HepG2 (cell line): ENCODE data around the gene DPEP3. TPM values are rescaled to one million over a fixed set of nuclear protein-coding genes. Genes with fewer than 3 reads are reported as not detected.

ENCODE experiments used
- ATAC-seq: fragments of 200-7000 bp; cut with Tn5 transposase; 3 replicates; pipeline ENCODE4 v1.9.1; 2020; ENCODE audit warnings: mild to moderate bottlenecking, moderate library complexity
- BruUV-seq: library from RNA; stranded (reverse); fragments of 400-500 nt; replicated peaks from 2 replicates; lab custom pipeline; 2021; lab: Mats Ljungman, UMichigan
- CTCF ChIA-PET: fragments of 300-600 bp; formaldehyde crosslinking; extraction: SDS; loops from one replicate; lab custom pipeline; 2021; ENCODE audit warnings: low total read pairs, inconsistent platforms, low intra/inter-chr PET ratio; lab: Yijun Ruan, JAX
- POLR2A ChIA-PET: fragments of 350-600 bp; sonication (Branson Sonifier 250); formaldehyde crosslinking; loops from one replicate; lab custom pipeline; 2020; ENCODE audit warnings: antibody characterized with exemption, inconsistent platforms; lab: Yijun Ruan, JAX
- DNase-seq: peaks from one replicate; pipeline ENCODE4 v3.0.0-alpha.2; 2015; ENCODE audit warnings: low spot score
- FAIRE-seq: peaks from 3 replicates; lab custom pipeline; 2011; peaks lifted over from hg19 to GRCh38; lab: Jason Lieb, UNC
- H2AFZ ChIP-seq: one replicate; pipeline ENCODE4 v1.6.1; 2011; ENCODE audit warnings: low read length, inconsistent platforms
- H3K27ac ChIP-seq: fragments of 300-600 bp; 3 replicates; pipeline ENCODE4 v1.8.0; 2011; ENCODE audit warnings: mixed run types, mild to moderate bottlenecking, mixed read lengths, low read length, inconsistent platforms; ENCODE audit not compliant: insufficient read depth; ENCODE audit errors: extremely low read length
- H3K27me3 ChIP-seq, 2 experiments: fragments of 200-600 bp in 1 of 2; 2 replicates in 1 of 2; 3 replicates in 1 of 2; pipeline versions ENCODE4 v1.6.0 to v1.8.0; 2011; ENCODE audit warnings: low read length in 2 of 2, mild to moderate bottlenecking in 2 of 2, moderate library complexity in 2 of 2, inconsistent platforms in 1 of 2; ENCODE audit not compliant: insufficient read depth in 2 of 2, control insufficient read depth in 1 of 2
- H3K36me3 ChIP-seq, 2 experiments: fragments of 200-600 bp in 1 of 2; replicated peaks in 1 of 2; 2 replicates in 1 of 2; 3 replicates in 1 of 2; pipeline versions ENCODE4 v1.5.1 to v1.8.0; 2011; ENCODE audit warnings: low read length in 2 of 2, inconsistent platforms in 1 of 2; ENCODE audit not compliant: insufficient read depth in 2 of 2, control insufficient read depth in 1 of 2
- H3K4me1 ChIP-seq: 2 replicates; pipeline ENCODE4 v1.5.1; 2012; ENCODE audit warnings: low read length, inconsistent platforms; ENCODE audit not compliant: insufficient read depth
- H3K4me2 ChIP-seq: 2 replicates; pipeline ENCODE4 v1.6.0; 2011; ENCODE audit warnings: low read depth, low read length, inconsistent platforms
- H3K4me3 ChIP-seq, 3 experiments: fragments of 200-600 bp in 1 of 3; sonication (generic), shearing (Covaris generic) in 1 of 3; replicated peaks in 1 of 3; 2 replicates each; pipeline ENCODE4 v1.5.1; 2011 to 2016; ENCODE audit warnings: low read length in 3 of 3, inconsistent platforms in 2 of 3, low read depth in 2 of 3, mild to moderate bottlenecking in 2 of 3, control low read depth in 1 of 3, mixed read lengths in 1 of 3; ENCODE audit not compliant: insufficient read depth in 1 of 3
- H3K79me2 ChIP-seq: one replicate; pipeline ENCODE4 v1.6.1; 2011; ENCODE audit warnings: low read length, inconsistent platforms; ENCODE audit not compliant: insufficient read depth
- H3K9ac ChIP-seq: 2 replicates; pipeline ENCODE4 v1.6.0; 2011; ENCODE audit warnings: mild to moderate bottlenecking, low read depth, low read length, inconsistent platforms; ENCODE audit not compliant: insufficient read depth
- H3K9me3 ChIP-seq: 2 replicates; pipeline ENCODE4 v1.5.1; 2012; ENCODE audit warnings: mild to moderate bottlenecking, low read length
- H4K20me1 ChIP-seq: 2 replicates; pipeline ENCODE4 v1.6.0; 2011; ENCODE audit warnings: inconsistent platforms, mild to moderate bottlenecking, low read length, moderate library complexity; ENCODE audit not compliant: insufficient read depth
- BATF2 ChIP-seq: sonication (generic); formaldehyde crosslinking; IDR thresholded peaks from 2 replicates; pipeline ENCODE4 v1.8.0; 2022; ENCODE audit warnings: mild to moderate bottlenecking, missing genetic modification reagents, moderate library complexity
- FOXO4 ChIP-seq: sonication (generic); formaldehyde crosslinking; conservative IDR thresholded peaks from 2 replicates; pipeline ENCODE4 v1.8.1; 2023; ENCODE audit warnings: missing genetic modification reagents
- JUND ChIP-seq: sonication (generic); formaldehyde crosslinking; IDR thresholded peaks from 2 replicates; pipeline ENCODE4 v1.8.0; 2022; ENCODE audit warnings: mild to moderate bottlenecking, missing genetic modification reagents
- MATR3 ChIP-seq: sonication (generic); formaldehyde crosslinking; IDR thresholded peaks from 2 replicates; pipeline ENCODE4 v1.4.0; 2020; ENCODE audit warnings: missing genetic modification reagents
- NCOA1 ChIP-seq: sonication (generic); formaldehyde crosslinking; IDR thresholded peaks from 2 replicates; pipeline ENCODE4 v1.9.0; 2021; ENCODE audit warnings: missing genetic modification reagents
- SNAI1 ChIP-seq: sonication (generic); formaldehyde crosslinking; IDR thresholded peaks from 2 replicates; pipeline ENCODE4 v1.5.0; 2020; ENCODE audit warnings: mild to moderate bottlenecking, missing genetic modification reagents, borderline replicate concordance
- SNAPC4 ChIP-seq: sonication (generic); formaldehyde crosslinking; IDR thresholded peaks from 2 replicates; pipeline ENCODE4 v1.4.0; 2020; ENCODE audit warnings: mild to moderate bottlenecking, missing genetic modification reagents
- TERF1 ChIP-seq: sonication (generic); formaldehyde crosslinking; IDR thresholded peaks from 2 replicates; pipeline ENCODE4 v1.8.0; 2022; ENCODE audit warnings: mild to moderate bottlenecking, missing genetic modification reagents, moderate library complexity
- ZNF253 ChIP-seq: sonication (generic); formaldehyde crosslinking; IDR thresholded peaks from 2 replicates; pipeline ENCODE4 v1.8.0; 2022; ENCODE audit warnings: mild to moderate bottlenecking, missing genetic modification reagents, borderline replicate concordance
- ZNF562 ChIP-seq: sonication (generic); formaldehyde crosslinking; IDR thresholded peaks from 2 replicates; pipeline ENCODE4 v1.8.0; 2022; ENCODE audit warnings: missing genetic modification reagents, borderline replicate concordance
- WGBS: methylation state at CpG from one replicate; pipeline ENCODE4 v1.1.6; 2017; ENCODE audit warnings: low lambda C conversion rate; 5-methylcytosine and 5-hydroxymethylcytosine counted together
- in situ Hi-C: cut with HindIII; loops from 2 replicates; pipeline ENCODE4 v1.10.0; 2017; ENCODE audit warnings: low pct_unique_long_range_greater_than_20kb; ENCODE audit not compliant: extremely low pct_ligation_motif_present
- intact Hi-C: fragments of 100-400 bp; cut with micrococcal nuclease; formaldehyde crosslinking; loops from one replicate; pipeline ENCODE4 v1.10.0; 2022; ENCODE audit not compliant: unreplicated experiment
- polyA plus RNA-seq, 8 experiments: library from polyadenylated mRNA; depleted of rRNA in 3 of 8; stranded (reverse) in 7 of 8; unstranded in 1 of 8; fragments of >200 nt; fragmentation: Illumina TruSeq in 4 of 8; extraction: Trizol in 4 of 8; gene quantifications; 2 replicates each; pipeline versions ENCODE4 v1.2.1 to v1.2.3, GENCODE V29; 2011 to 2016; ENCODE audit warnings: low read depth in 4 of 8, missing spikeins in 1 of 8, mixed read lengths in 1 of 8; ENCODE audit not compliant: insufficient read depth in 1 of 8
- total RNA-seq, 5 experiments: library from RNA; depleted of rRNA; stranded (reverse); fragments of >200 nt; fragmentation: Illumina TruSeq; extraction: Trizol; gene quantifications; 2 replicates each; pipeline ENCODE4 v1.2.3, GENCODE V29; 2016; ENCODE audit warnings: low read depth in 1 of 5

The DPEP3 gene
- total and polyA plus RNA-seq, 2 of the 13 experiments (the other 11 are each of a cell fraction or from before 2014, with no cell fraction given): not detected

- TF ChIP-seq SNAPC4 (CRISPR knock-in tag): peak; percentile 42; the same call in 1 of the 2 replicates
Measured at GRCh38 chr16:67993207-67994039, 13.1 kb upstream of the DPEP3 start (continued).

GRCh38 chr16:67992661-67993206 is 12.4 kb upstream of the DPEP3 start:
- DNase-seq (no peak), ATAC-seq (no peak), FAIRE-seq (no peak)
- Histone ChIP-seq H3K27me3 (peaks cover 2 to 22% of the 10 kb centered on the region in 2 experiments), H2AFZ (no peak overlapping the region), H3K9ac (no peak overlapping the region), H3K4me3 (peak overlapping the region in 1 of 3 experiments; percentile 74; a peak in 1 of 6 replicates), H3K36me3 (no peaks in the 10 kb centered on the region), H3K4me1 (peaks cover 37% of the 10 kb centered on the region), H3K4me2 (peak overlapping the region; percentile 95), H3K9me3 (no peaks in the 10 kb centered on the region), H4K20me1 (no peaks in the 10 kb centered on the region), H3K27ac (no peak overlapping the region), H3K79me2 (no peaks in the 10 kb centered on the region)
- ChIA-PET CTCF (interaction anchor here (1.2 to 3.0 kb wide), 5 partner anchors 31 to 237 kb away, joined by 3 to 46 read pairs (median 3); partner anchors contain the start of genes DDX28 and DUS2), POLR2A (interaction anchor here (1.5 kb wide), 1 partner anchor 48 kb away, joined by 3 read pairs; no protein-coding TSS in a partner anchor)
- no TSS peak for BruUV-seq
- intact Hi-C loops (loop anchor here (1.0 to 2.0 kb wide), 2 partner anchors 48 to 236 kb away; no protein-coding TSS in a partner anchor), in situ Hi-C loops (loop anchor here (5.0 kb wide), 1 partner anchor 50 kb away; no protein-coding TSS in a partner anchor)
- 17% methylated on average over 1 of the region's 20 CpGs for WGBS
- peak; percentile 36; the same call in 1 of the 2 replicates for TF ChIP-seq NCOA1 (CRISPR knock-in tag)
- no peak for TF ChIP-seq MATR3 (CRISPR knock-in tag)
- 0 out of 2 replicates have a peak, but pooled peaks have one; percentile 4 for TF ChIP-seq JUND
- 0 out of 2 replicates have a peak, but pooled peaks have one; percentile 20 for TF ChIP-seq BATF2 (CRISPR knock-in tag)
- TF ChIP-seq TERF1: peak; percentile 64; the same call in 1 of the 2 replicates
- TF ChIP-seq SNAI1 (CRISPR knock-in tag): 0 out of 2 replicates have a peak, but pooled peaks have one; percentile 11
- 0 out of 2 replicates have a peak, but pooled peaks have one; percentile 6 for TF ChIP-seq FOXO4 (CRISPR knock-in tag)
- TF ChIP-seq ZNF562 (CRISPR knock-in tag): no peak
- peak; percentile 70 for TF ChIP-seq ZNF253 (CRISPR knock-in tag)
